HG03196 (cell line): ENCODE results near the gene ITSN2.
"Not testable (repeated sequence)": the region's sequence is repeated elsewhere in the genome, so short reads cannot be mapped to it uniquely, and the experiment has no call there.

Experiments used
- ATAC-seq: cut with Tn5 transposase; IDR thresholded peaks from one replicate; pipeline ENCODE4 v1.9.1; 2021; ENCODE audit not compliant: unreplicated experiment

Gene ITSN2

DNA sequence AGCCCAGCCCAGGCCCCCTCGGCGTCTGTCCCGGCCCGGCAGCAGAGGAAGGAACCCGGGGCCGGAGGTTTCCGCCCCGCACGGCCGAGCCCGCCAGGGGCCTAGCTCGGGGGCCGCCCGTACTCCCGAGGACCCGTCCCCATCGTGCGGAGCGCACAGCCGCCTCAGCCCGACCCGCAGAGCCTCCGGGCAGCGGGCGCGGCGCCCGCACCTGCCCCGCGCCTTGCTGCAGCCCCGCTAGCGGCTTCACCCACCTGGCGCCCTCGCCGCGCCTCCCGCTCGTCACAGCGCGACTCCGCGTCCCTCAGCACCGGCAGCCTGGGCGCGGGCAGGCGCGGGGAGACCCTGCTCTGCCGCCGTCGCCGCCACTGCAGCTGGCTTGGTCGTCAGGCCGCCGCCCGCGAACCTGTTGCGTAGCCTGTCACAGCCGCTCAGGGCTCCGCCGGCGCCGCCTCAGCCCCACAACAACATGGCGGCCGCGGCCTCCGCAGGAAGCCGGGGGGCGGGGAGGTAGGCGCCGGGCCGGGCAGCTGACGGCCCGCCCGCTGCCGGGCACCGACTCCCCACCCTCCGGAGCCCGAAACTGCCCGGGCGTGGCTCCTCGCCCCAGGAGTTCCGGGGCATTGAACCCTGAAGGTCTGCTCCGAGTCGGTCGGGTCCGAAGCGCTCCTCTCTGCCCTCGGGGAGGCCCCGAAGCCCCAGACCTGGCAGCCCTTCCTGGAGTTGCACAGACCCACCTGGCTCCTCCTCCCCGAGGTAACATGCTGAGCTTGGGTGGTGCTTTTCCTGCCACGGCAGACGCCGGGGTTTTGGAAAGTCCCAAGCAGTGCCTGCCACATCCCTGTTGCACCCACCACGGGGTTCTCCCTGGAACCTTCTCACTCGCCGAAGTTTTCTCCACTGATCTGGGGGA, at the start of gene ITSN2:
Gene ITSN2 (minus strand): TSS at position 487 of the 913 bp plus-strand sequence. CDS start 32,454 bp downstream, outside the sequence.
- peak; percentile 76 for ATAC-seq

DNA sequence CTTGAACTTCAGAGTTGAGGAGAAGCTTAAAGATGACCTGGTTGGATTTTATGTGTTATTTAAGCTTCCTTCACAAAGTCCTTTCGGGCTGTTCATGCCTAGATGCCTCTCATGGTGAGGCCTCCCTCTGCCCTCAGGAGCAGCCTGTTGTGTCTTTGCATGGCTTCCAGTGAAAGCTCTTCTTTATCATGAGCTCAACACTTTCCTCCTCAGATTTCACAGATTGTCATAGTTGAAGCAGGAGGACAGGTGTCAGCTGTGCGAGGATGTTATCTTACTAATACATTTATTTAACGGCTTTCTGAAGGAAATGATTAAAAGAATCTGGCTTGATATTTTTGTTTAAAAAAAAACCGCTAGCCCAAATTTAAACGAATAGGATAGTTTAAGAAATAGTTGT, 48.8 kb upstream of the ITSN2 start:
- ATAC-seq = no peak

DNA sequence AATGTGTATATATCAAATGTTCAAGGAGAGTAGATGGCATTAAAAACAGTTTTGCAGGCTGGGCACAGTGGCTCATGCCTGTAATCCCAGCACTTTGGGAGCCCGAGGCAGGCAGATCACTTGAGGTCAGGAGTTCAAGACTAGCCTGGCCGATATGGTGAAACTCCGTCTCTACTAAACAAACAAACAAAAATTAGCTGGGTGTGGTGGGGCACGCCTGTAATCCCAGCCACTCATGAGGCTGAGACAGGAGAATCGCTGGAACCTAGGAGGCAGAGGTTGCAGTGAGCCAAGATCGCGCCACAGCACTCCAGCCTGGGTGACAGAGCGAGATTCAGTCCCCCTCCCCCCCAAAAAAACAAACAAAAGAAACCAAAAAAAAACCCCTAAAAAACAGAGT, 48.4 kb upstream of the ITSN2 start:
- not testable (repeated sequence) for ATAC-seq

DNA sequence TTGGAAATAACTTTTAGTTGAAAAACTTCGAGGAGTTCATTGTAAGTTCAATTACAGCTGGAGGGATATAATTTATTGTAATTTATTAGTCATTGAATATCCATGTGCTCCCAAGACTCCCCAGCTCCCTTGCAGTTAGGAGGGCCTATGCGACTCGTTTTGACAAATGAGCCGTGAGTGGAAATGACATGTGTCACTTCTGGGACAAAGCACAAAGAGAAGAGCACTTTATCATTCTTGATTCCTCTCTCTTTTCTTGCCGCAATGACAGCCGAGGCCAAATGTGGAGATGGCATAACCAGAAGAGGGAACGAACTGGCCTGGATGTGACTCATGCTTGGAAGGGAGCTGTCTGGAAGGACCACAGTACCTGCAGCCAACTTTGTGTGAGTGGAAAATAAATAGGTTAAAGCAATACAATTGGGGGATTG, 44.2 kb upstream of the ITSN2 start:
- ATAC-seq = no peak

DNA sequence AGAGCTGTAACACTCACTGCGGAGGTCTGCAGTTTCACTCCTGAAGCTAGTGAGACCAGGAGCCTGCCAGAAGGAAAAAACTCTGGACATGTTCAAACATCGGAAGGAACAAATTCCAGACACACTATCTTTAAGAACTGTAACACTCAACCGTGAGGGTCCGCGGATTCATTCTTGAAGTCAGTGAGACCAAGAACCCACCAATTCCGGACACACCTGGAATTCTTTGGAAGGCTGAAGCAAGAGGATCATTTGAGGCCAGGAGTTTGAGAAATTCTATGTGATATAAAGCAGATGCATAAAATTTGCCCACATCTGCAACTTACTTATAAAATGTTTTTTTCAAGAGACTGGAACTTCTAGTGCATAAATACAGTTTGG, 43.5 kb upstream of the ITSN2 start:
- no peak for ATAC-seq

DNA sequence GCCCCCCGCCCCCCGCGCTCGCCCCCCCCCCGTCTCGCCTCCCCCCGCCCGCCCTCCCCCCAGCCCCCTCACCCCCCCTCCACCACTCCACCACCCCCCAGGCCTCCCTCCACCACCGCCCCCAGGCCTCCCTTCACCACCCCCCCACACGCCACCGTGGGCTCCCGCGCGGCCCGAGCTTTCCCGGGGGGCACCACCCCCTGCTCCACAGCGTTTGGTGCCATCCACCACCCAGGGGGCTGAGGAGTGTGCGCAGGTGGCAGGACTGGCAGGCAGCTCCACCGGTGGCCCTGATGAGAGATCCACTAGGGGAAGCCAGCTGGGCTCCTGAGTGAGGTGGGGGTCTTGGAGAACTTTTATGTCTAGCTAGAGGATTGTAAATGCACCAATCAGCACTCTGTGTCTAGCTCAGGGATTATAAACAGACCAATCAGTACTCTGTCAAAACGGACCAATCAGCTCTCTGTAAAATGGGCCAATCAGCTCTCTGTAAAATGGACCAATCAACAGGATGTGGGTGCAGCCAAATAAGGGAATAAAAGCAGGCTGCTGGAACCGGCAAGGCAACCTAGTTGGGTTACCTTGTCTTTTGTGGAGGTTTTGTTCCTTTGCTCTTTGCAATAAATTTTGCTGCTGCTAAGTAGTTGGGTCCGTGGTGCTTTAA, 43.0 kb upstream of the ITSN2 start:
- no peak for ATAC-seq

DNA sequence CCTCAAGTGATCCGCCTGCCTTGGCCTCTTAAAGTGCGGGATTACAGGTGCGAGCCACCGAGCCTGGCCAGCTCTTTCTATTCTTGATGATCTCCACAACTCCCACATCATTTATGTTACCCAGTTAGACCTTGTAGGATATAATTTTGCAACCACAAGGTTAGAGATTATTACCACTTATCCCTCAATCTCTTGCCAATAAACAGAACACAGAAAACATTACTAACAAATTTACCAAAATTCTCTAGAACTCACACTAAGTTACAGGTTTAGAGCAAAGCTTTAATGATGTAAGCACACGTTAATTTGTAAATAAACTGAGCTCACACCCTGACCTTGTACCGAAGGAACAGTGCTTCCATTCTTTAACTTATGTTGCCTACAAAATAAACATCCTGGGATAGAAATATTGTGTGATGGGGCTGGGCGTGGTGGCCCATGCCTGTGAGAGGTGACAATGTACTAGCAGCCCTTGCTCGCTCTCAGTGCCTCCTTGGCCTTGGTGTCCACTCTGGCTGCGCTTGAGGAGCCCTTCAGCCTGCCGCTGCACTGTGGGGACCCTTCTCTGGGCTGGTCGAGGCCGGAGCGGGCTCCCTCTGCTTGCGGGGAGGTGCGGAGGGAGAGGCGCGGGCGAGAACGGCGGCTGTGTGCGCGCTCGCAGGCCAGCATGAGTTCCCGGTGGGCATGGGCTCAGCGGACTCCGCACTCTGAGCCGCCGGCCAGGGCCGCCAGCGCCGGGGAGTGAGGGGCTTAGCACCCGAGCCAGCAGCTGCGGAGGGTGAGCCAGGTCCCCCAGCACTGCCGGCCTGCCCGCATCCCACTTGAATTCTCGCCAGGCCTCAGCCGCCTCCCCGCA, 42.1 kb upstream of the ITSN2 start:
- ATAC-seq = no peak

DNA sequence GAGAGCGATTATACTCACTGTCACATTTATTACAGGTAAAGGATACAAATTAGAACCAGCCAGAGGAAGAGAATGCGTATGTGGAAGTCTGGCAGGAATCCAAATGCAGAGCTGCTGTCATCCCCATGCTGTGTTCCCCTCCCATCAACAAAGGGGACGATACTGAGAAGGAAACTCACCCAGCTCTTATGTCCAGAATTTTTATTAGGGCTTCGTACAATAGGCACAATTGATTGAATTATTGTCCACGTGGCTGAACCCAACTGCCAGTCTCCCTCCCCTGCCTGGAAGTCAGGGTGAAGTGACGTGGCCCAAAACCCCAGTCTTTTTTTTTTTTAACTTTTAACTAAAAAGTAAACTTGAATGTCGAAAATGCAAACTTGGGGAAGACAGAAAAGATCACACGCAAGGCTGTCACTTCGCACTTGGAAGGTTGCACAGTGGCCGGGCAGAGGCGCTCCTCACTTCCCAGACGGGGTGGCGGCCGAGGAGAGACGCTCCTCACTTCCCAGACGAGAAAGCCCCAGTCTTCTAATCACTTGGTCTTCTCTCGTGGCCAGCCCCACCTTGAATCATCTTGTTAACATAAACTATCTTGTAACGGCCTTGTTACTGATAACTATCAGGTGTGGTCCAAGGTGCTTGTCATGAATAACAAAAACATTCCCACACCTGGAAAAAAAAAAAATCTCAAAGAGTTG, 40.0 kb upstream of the ITSN2 start:
- ATAC-seq = no peak

DNA sequence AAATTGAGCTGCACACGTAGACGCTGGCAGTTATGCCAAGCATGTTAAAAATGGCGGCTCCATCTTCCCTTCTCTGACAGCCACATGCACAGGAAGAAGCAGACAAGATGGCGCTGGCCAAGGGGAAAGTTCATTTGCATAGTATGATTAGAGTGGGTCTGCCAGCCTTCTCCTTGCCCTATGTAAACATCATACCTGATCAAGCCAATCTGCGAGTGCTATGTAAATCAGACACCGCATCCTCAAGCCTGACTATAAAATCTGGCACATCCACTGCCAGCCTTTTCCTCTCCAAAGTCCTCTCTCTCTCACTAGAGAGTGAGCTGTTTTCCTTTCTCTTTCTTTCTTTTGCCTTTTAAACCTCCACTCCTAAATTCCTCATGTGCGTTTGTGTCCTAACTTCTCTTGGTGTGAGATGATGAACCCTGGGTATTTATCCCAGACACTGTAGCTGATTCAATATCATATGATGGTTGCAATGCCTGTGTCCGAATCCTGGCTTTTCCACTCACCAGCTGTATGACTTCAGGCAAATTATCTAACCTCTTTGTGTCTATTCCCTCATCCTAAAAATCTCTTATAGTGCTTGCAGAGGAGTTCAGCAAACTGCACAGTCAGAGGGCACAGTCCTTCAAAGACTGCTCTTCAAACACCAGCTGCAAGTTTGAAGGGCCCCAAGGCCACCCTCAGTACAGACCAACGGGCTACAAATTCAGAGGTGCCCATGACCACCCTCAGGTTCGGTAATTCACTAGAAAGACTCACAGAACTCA, 39.3 kb upstream of the ITSN2 start:
- no peak for ATAC-seq

DNA sequence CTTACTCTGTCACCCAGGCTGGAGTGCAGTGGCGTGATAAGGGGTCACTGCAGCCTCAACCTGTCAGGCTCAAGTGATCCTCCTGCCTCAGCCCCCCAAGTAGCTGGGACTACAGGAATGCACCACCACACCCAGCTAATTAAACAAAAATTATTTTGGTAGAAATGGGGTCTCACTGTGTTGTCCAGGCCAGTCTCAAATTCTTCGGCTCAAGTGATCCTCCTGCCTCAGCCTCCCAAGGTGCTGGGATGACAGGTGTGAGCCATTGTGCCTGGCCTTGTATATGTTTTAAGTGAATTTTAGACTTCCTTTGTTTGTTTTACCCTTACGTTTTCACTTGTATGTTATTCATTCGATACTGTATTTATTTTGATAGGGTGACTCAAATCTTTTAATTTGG, 34.7 kb upstream of the ITSN2 start:
- ATAC-seq = no peak

DNA sequence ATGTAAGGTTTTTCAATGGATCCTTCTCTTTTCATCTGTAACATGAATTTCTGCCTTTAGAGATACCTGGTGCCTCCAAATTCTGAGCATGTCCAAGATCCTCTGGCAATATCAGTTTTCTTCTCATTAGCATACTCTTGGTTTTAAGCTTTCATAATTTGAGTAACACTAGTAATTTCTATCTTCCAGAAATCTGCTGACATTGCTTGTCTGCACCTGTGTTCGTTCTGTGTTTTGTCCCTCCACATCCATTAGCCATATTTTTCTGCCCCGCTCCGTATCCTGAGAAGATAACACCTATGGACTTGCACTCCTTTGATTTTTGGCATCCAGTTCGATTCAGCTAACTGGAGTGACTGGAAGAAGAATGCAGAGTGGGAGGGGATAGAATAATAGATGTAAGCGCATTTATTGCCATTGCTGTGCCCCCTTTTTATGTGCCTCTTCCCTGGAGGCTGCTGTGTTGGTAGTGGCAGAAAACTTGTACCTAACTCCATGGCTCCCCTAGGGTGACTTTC, 32.3 kb upstream of the ITSN2 start:
- no peak for ATAC-seq

DNA sequence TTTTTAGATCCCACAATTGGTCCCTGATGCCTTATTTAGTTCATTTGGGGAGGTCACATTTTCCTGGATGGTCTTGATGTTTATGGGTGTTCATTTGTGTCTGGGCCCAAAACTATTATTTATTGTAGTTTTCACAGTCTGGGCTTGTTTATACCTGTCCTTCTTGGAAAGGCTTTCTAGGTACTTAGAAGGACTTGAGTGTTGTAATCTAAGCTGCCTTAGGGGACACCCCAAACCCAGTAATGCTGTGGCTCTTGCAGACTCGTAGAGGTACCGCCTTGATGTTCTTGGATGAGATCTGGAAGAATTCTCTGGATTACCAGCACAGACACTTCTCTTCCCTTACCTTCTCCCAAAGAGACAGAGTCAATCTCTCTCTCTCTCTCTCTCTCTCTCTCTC, 25.0 kb upstream of the ITSN2 start:
- ATAC-seq = no peak

DNA sequence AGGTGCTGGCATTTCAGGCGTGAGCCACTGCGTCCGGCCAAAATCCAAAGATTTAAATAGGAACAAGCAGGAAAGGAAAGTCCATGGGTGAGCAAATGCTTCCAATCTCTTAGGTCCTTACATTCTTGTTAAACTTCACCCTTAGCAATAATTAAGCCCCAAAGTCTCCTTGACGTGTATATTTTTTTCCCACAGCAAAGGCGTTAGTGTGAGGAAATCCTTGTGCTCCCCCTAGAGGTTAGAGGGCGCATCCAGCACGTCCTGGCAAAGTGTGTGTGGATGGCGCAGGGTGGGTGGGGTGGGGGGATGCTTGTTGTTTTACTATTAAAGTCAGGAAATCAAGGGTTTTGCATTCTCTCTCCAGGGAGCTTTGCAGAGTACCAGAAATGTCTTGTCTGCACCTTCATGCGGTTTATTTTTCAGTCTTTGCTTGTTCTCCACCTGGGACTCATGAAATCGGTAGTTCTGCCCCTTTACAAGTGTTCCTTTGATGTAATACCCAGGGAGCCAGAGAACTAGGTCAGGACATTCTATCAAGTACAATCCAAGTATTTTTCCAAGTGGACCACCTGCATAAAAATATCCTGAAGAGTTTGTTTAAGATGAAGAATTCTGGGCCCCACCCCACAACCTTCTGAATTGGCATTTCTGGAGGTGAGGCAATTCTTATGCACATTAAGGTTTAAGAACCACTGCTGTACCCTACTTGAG, 22.2 kb upstream of the ITSN2 start:
- peak; percentile 67 for ATAC-seq

DNA sequence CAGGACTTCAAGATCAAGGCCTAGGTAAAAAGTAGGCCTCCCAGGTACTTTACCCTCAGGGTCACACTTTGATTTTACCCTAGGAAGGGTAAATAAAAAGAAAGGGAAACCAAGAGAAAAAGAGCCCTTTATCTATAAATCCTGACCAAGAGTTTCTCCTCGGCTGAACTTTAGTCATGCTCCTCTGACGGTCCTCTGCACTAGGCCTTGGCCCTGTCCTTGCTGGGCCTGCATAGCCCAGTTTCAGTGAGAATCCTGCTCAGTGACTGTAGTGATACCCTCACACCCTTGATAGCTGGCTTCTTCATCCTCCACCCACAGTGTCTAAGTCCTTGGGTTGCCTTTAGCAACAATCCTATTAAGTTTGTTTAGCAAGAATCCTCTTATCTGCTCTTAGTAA, 20.5 kb upstream of the ITSN2 start:
- ATAC-seq = no peak

DNA sequence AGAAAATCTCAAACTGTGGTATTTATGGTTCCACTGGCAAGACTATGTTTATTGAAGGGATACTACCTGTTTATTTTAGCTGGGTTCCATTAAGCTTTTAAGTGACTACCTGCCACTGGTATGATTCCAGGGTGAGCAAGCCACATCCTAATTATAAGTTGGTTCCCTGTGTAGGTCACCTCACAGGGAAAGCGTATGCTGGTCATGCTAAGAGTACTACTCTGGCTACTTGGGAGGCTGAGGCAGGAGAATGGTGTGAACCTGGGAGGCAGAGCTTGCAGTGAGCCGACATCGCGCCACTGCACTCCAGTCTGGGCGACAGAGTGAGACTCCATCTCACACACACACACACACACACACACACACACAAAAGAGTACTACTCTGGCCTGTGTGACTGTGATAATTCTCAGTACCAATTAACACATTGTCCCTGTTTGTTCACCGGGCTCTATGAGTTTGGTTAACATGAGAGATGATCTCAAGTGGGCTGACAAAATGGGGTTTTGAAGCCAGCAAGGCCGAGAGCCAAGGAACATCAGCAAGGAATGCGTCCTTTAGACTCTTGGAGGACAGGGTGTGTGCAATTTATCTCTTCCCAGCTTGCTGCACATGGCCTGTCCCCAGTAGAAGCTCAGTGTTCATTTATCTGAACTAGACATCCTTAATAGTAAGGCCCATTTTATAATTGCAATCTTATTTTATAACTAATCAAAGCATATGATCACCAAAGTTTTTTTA, 15.2 kb upstream of the ITSN2 start:
- ATAC-seq = no peak

DNA sequence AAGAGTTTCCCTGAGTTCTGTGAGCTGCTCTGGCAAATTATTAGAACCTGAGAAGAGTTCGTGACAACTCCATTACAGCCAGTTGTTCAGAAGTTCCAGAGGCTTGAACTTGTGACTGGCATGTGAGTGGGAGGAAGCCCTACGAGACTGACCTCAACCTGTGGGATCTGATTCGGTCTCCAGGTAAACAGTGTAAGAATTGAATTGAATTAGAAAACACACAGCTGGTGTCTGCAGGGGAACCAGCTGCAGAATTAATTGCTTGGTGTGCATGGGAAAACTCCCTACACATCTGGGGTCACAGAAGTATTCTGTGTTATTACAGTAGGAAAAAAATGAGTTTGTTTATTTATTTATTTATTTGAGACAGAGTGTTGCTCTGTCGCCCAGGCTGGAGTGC, 14.0 kb upstream of the ITSN2 start:
- ATAC-seq = no peak

DNA sequence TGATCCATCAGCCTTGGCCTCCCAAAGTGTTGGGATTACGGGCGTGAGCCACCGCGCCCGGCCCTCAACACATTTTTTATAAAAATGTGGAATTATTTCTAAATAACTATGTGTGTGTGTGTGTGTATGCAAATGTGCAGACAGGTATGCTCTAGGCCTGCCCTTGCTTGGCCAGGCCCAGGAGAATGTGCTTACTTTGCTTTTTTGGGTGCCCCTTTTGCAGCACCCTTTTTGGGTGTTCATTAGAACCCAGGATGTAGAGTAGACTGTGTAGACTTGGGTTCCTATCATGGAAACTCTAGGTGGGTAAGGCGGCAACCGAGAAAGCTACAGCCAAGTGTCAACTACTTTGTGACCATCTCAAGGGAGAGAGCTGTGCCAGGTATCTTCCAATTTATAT, 11.7 kb upstream of the ITSN2 start:
- no peak for ATAC-seq

DNA sequence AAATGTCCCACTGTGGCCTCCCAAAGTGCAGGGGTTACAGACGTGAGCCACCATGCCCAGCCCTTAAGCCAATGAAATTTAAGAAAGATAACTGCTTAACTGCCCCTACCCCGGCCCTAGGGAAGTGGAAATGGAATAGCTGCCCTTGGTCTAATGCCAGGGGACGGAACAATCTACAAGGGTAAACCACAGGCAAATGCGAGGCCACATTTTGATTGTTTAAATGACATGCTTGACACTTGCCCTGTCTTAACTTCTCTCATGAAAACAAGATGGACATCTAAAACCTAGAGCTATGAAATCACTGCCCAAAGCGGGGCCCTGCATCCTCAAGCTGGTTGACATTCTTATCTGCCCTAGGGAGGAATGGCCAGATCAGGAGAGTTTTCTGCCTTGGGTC, 5.5 kb upstream of the ITSN2 start:
- no peak for ATAC-seq

DNA sequence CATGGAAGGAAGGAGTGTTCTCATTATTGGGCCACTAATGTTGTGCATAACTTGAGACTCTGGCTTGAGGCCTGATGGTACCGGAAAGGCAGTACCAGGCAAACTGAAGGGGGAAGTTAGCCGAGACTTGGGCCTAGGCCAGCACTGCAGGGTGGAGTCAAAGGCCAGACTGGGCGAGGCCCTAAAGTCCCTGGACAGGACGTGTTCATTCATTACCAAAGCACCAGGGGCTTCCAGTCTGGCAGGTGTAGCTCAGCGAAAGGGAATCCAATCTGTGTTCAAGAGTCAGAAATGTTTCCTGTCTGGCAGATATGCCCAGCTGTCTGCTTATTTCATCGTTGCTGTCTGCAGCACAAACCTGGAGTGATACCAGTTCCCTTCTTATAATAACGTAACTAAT, 4.7 kb upstream of the ITSN2 start:
- ATAC-seq = no peak
